ENCODE results near the gene DMRT3.

- TF ChIP-seq CTCF (IDR thresholded peaks at IDR 0.05; ENCODE audit: insufficient read depth, low read depth, low read length), result no peak
- no peak for TF ChIP-seq EZH2 (IDR thresholded peaks at IDR 0.05; ENCODE audit: insufficient read depth, low read length)
Measured at GRCh38 chr9:1001838-1002237, 25.4 kb downstream of the DMRT3 start.
